Adrenal gland (tissue), 5 donors: ENCODE measurements around the gene SPSB4.

ENCODE experiments used
- CTCF ChIP-seq, 6 experiments: fragments of 450-650 bp in 4 of 6; fragments of 200-600 bp in 2 of 6; sonication (generic) in 1 of 6; IDR thresholded peaks; 1 replicate in 5 of 6; 2 replicates in 1 of 6; pipeline versions ENCODE4 v1.5.1 to v1.8.0; 2016 to 2021; ENCODE audit warnings: antibody characterized with exemption in 6 of 6, mild to moderate bottlenecking in 2 of 6, moderate library complexity in 1 of 6
- POLR2A ChIP-seq, 2 donors: fragments of 450-650 bp; IDR thresholded peaks; one replicate each; pipeline ENCODE4 v1.6.1; 2017; ENCODE audit warnings: antibody characterized with exemption in 2 of 2, mild to moderate bottlenecking in 2 of 2, moderate library complexity in 1 of 2
- donor health status: DM: no; HTN: no; CAD: no.

- TF ChIP-seq CTCF (IDR thresholded peaks at IDR 0.05) (no peak), POLR2A (IDR thresholded peaks at IDR 0.05) (no peak)
Observed at GRCh38 chr3:141128126-141128777, 77.1 kb downstream of the SPSB4 start.
